DOHH2 (cell line): ENCODE data around the gene CFAP57.

Source experiments
- H3F3A ChIP-seq: fragments of 200-600 bp; sonication (generic), shearing (Covaris generic); 2 replicates; pipeline ENCODE4 v1.6.0; 2016; ENCODE audit warnings: antibody characterized with exemption, mild to moderate bottlenecking; ENCODE audit not compliant: control insufficient read depth, insufficient read depth
- H3K27ac ChIP-seq: fragments of 200-600 bp; sonication (generic); 2 replicates; pipeline ENCODE4 v1.5.1; 2014; ENCODE audit warnings: low read depth, mild to moderate bottlenecking, low read length, moderate library complexity
- H3K27me3 ChIP-seq: fragments of 200-600 bp; sonication (generic); 2 replicates; pipeline ENCODE4 v1.6.1; 2014; ENCODE audit warnings: mild to moderate bottlenecking, low read length, mixed read lengths; ENCODE audit not compliant: control insufficient read depth
- H3K36me3 ChIP-seq: fragments of 200-600 bp; sonication (generic); 2 replicates; pipeline ENCODE4 v1.6.1; 2014; ENCODE audit warnings: mild to moderate bottlenecking, low read length, moderate library complexity, mixed read lengths; ENCODE audit not compliant: control insufficient read depth
- H3K4me1 ChIP-seq: fragments of 200-600 bp; sonication (generic); 2 replicates; pipeline ENCODE4 v1.6.1; 2014; ENCODE audit warnings: mild to moderate bottlenecking, low read length, mixed read lengths; ENCODE audit not compliant: control insufficient read depth
- H3K4me2 ChIP-seq: fragments of 200-600 bp; sonication (generic); 2 replicates; pipeline ENCODE4 v1.6.0; 2014; ENCODE audit warnings: mild to moderate bottlenecking, low read length, moderate library complexity
- H3K4me3 ChIP-seq: fragments of 200-600 bp; sonication (generic); 2 replicates; pipeline ENCODE4 v1.5.1; 2014; ENCODE audit warnings: mild to moderate bottlenecking, low read length, mixed read lengths
- H3K79me2 ChIP-seq: fragments of 200-600 bp; sonication (generic); 2 replicates; pipeline ENCODE4 v1.6.1; 2014; ENCODE audit warnings: mild to moderate bottlenecking, low read length, mixed read lengths; ENCODE audit not compliant: control insufficient read depth
- H3K9me2 ChIP-seq: fragments of 200-600 bp; sonication (generic); replicated peaks from 2 replicates; pipeline ENCODE4 v1.6.1; 2014; ENCODE audit warnings: mild to moderate bottlenecking, low read length, mixed read lengths; ENCODE audit not compliant: control insufficient read depth
- H3K9me3 ChIP-seq: fragments of 200-600 bp; sonication (generic); 2 replicates; pipeline ENCODE4 v1.6.1; 2014; ENCODE audit warnings: antibody characterized with exemption, low read length, mixed read lengths; ENCODE audit not compliant: control insufficient read depth, insufficient read depth
- H4K20me1 ChIP-seq: fragments of 200-600 bp; sonication (generic); 2 replicates; pipeline ENCODE4 v1.6.0; 2014; ENCODE audit warnings: low read depth, mild to moderate bottlenecking, antibody characterized with exemption, low read length, moderate library complexity; ENCODE audit not compliant: control insufficient read depth, insufficient read depth
- EZH2phosphoT487 ChIP-seq: fragments of 200-600 bp; sonication (generic); IDR thresholded peaks from 2 replicates; pipeline ENCODE4 v1.6.1; 2017; ENCODE audit warnings: borderline replicate concordance, mild to moderate bottlenecking, antibody characterized with exemption, low read length, moderate library complexity, mixed read lengths
- TF ChIP-seq, protein P1 (sequence below): fragments of 200-600 bp; sonication (generic); IDR thresholded peaks from one replicate; pipeline ENCODE4 v1.5.1; 2014; ENCODE audit warnings: antibody characterized with exemption, mild to moderate bottlenecking, low read depth, low read length; ENCODE audit not compliant: poor library complexity, severe bottlenecking

The CFAP57 gene

GRCh38 chr1:43235451-43236121 is 63.5 kb downstream of the CFAP57 start:
- Histone ChIP-seq H3F3A (peaks cover 3% of the 10 kb centered on the region), H3K27me3 (no peaks in the 10 kb centered on the region), H3K4me3 (no peak overlapping the region), H3K36me3 (no peaks in the 10 kb centered on the region), H3K9me2 (no peaks in the 10 kb centered on the region), H4K20me1 (no peaks in the 10 kb centered on the region), H3K4me1 (peaks cover 23% of the 10 kb centered on the region), H3K27ac (no peak overlapping the region), H3K4me2 (no peak overlapping the region), H3K9me3 (no peaks in the 10 kb centered on the region), H3K79me2 (no peaks in the 10 kb centered on the region)
- TF ChIP-seq EZH2phosphoT487: no peak
- TF ChIP-seq, protein P1, sequence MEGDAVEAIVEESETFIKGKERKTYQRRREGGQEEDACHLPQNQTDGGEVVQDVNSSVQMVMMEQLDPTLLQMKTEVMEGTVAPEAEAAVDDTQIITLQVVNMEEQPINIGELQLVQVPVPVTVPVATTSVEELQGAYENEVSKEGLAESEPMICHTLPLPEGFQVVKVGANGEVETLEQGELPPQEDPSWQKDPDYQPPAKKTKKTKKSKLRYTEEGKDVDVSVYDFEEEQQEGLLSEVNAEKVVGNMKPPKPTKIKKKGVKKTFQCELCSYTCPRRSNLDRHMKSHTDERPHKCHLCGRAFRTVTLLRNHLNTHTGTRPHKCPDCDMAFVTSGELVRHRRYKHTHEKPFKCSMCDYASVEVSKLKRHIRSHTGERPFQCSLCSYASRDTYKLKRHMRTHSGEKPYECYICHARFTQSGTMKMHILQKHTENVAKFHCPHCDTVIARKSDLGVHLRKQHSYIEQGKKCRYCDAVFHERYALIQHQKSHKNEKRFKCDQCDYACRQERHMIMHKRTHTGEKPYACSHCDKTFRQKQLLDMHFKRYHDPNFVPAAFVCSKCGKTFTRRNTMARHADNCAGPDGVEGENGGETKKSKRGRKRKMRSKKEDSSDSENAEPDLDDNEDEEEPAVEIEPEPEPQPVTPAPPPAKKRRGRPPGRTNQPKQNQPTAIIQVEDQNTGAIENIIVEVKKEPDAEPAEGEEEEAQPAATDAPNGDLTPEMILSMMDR: no peak

- no peaks in the 10 kb centered on the region for H3K27me3 ChIP-seq
- no peaks in the 10 kb centered on the region for H3K9me2 ChIP-seq
- peaks cover 23% of the 10 kb centered on the region for H3K4me1 ChIP-seq
- H3K79me2 ChIP-seq: no peaks in the 10 kb centered on the region
- no peak overlapping the region for H3K4me3 ChIP-seq
- H4K20me1 ChIP-seq: no peaks in the 10 kb centered on the region
- no peaks in the 10 kb centered on the region for H3K36me3 ChIP-seq
- H3K4me2 ChIP-seq: no peak overlapping the region
- H3K27ac ChIP-seq: no peak overlapping the region
- H3K9me3 ChIP-seq: no peaks in the 10 kb centered on the region
- TF ChIP-seq EZH2phosphoT487: no peak
- TF ChIP-seq, protein P1: no peak
- peaks cover 3% of the 10 kb centered on the region for H3F3A ChIP-seq
Measured at GRCh38 chr1:43237121-43237520, 65.0 kb downstream of the CFAP57 start.

- Histone ChIP-seq H3F3A (peaks cover 3% of the 10 kb centered on the region), H3K27ac (no peak overlapping the region), H3K4me1 (peaks cover 23% of the 10 kb centered on the region), H3K4me2 (no peak overlapping the region), H4K20me1 (no peaks in the 10 kb centered on the region), H3K9me3 (no peaks in the 10 kb centered on the region), H3K4me3 (no peak overlapping the region), H3K9me2 (no peaks in the 10 kb centered on the region), H3K79me2 (no peaks in the 10 kb centered on the region), H3K36me3 (no peaks in the 10 kb centered on the region), H3K27me3 (no peaks in the 10 kb centered on the region)
- TF ChIP-seq EZH2phosphoT487: no peak
- TF ChIP-seq, protein P1: peak; percentile 67
Measured at GRCh38 chr1:43238085-43238484, 66.0 kb downstream of the CFAP57 start.
